NCI-H2029 (cell line): ENCODE data around the gene PPP1R16B.
A peak's percentile ranks its signal among the peaks of the same experiment; 100 is the strongest.

ENCODE experiments used
- DNase-seq: peaks from one replicate; lab custom pipeline; 2025; lab: John Stamatoyannopoulos, UW

The PPP1R16B gene

GRCh38 chr20:38896009-38896594, 90.6 kb downstream of the PPP1R16B start:
- DNase-seq, result no peak

DNA sequence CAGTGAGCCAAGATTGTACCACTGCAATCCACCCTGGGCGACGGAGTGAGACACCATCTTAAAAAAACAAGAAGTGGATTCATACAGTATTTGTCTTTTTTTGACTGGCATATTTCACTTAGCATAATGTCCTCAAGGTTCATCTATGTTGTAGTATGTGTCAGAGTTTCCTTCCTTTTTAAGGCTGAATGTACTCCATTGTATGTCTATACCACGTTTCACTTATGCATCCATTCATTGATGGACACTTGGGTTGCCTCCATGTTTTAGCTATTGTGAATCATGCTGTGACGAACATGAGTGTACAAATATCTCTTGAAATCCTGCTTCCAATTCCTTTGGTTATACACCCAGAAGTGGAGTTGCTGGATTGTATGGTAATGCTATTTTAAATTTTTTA, 91.8 kb downstream of the PPP1R16B start:
- no peak for DNase-seq

- DNase-seq, result no peak
Observed at GRCh38 chr20:38900606-38901005, 95.1 kb downstream of the PPP1R16B start.

DNA sequence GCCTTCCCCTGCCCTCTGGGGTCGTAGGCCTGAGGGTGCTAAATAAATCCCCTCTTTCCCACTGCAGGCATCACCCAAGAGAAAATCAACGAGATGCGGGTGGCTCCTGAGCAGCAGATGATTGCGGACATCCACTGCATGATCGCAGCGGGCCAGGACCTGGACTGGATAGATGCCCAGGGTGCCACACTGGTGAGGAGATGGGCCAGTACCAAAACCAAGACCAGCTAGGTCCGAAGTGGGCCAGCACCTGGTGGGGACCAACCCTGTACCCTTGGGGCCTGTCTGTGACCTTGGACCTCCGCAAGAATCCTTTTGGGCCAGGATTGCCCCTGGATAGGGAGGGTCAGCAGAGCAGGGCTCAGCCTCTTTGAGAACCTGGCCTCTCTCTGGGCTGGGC, 97.1 kb downstream of the PPP1R16B start:
- DNase-seq, result no peak

GRCh38 chr20:38903335-38903734, 97.8 kb downstream of the PPP1R16B start:
- no peak for DNase-seq

DNA sequence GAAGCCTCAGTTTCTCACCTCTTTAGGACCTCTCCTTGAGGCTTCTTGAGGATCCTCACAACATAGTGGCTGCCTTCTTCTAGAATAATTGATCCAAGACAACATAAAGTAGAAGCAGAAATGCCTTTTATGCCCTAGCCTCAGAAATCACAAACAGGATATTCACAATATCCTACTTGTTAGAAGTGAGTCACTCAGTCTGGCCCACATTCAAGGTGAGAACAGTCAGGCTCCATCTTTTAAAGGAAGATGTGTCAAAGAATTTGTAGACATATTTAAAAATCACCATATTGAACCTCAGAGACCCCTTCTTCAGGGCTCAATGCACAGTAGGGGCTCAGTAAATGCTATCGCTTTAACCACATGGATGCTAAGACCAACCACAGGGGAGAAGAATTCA, 99.9 kb downstream of the PPP1R16B start:
- no peak for DNase-seq

DNA sequence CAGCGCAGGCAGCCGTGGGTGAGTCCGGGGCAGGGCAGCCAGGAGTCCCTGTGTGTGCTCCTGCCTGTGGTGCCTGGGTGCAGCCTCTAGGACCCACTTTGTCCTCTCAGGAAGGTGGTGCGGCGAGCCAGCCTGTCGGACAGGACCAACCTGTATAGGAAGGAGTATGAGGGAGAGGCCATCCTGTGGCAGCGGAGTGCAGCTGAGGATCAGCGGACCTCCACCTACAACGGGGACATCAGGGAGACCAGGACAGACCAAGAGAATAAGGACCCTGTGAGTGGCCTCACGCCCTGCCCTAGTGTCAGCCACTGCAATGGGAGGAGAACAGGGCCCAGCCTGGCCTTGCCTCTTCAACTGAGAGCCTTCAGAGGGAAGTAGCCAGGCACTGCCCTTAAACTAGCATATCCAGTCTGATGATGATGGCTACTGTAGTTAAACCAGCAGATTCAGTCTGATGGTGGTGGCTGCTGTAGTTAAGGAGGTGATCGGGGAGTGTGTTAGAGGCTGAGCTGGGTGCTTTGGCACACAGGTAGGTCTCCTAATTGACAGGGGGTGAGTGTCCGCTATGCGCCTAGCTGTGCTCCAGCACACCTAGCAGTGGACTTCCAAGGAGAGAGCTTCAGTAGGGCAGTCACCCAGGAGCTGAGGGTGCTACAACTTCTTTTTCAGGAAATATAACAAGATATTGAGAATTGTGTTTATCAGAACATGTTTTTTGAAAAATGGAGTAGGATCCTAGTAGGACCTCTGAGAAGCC, 102.6 kb downstream of the PPP1R16B start:
- DNase-seq, result no peak

DNA sequence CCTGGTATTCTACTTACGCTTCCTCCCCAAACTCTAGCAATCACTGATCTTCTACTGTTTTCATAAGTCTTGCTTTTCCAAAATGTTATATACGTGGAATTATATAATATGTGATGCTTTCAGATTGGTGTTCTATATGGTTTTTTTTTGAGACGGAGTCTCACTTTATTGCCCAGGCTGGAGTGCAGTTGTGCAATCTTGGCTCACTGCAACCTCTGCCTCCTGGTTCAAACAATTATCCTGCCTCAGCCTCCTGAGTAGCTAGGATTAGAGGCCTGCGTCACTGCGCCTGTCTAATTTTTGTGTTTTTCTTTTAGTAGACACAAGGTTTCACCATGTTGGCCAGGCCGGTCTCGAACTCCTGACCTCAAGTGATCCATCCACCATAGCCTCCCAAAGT, 109.9 kb downstream of the PPP1R16B start:
- no peak for DNase-seq

DNA sequence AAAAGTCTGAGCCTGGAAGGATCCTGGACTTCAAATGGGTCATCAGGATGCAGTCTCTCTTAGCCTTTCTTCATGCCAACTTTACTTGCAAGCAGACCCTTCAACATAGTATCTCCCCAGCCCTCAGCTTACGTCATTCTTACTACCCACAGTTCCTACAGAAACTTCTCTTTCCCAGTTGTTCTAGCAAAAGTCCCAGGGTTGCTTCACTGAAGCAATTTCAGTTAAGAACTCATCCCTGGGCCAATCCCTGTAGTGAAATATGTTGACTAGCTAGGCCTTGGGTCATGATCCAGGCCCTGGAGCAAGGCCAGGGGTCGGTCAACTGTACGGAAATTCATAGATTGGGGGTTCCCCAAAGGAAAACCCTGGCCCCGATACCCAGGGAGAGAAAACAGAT, 112.2 kb downstream of the PPP1R16B start:
- DNase-seq, result no peak

DNA sequence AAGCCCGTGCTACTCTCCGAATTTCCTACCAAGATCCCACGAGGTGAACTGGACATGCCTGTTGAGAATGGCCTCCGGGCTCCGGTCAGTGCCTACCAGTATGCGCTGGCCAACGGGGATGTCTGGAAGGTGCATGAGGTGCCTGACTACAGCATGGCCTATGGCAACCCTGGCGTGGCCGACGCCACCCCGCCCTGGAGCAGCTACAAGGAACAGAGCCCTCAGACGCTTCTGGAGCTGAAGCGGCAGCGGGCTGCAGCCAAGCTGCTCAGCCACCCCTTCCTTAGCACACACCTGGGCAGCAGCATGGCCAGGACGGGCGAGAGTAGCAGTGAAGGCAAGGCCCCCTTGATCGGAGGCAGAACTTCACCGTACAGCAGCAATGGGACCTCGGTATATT, 112.7 kb downstream of the PPP1R16B start:
- DNase-seq, result no peak

DNA sequence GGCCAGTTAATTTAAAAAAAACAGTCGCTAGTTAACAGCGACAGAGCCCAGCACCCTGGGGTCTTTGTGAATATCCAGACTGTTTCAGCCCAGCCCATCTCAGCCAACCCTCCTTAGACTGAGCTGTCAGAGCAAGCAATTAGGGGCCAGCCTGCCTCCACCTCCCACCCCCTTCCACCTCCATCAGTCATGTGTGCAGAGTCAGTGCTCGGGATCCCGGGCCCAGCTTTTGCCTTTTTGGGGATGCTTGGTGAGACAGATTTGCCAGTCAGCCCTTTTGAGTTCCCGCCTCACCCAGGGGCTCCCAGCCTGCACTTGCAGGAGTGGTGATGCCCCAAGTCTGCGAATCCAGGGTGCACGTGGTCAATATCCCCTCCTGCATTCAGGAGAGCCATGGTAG, 114.2 kb downstream of the PPP1R16B start:
- DNase-seq, result no peak

DNA sequence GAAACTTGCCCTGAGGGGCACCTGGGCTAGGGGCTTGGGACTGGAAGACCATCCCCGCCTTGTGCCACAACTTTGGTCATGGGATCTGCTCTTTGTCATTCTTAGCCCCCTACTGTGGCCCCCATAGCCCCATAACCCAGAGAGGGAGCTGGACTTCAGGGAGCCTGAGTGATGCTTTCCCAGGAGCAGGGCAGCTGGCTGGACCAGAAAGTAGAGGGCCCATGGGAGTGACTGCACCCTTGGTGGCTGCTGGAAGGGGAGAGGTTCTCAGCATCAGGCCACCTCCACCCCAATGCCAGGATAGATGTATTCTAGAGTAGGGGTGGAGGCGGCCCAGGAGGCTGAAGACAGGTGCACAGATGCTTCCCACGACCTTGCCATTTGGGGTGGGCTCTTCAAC, 114.9 kb downstream of the PPP1R16B start:
- no peak for DNase-seq

DNA sequence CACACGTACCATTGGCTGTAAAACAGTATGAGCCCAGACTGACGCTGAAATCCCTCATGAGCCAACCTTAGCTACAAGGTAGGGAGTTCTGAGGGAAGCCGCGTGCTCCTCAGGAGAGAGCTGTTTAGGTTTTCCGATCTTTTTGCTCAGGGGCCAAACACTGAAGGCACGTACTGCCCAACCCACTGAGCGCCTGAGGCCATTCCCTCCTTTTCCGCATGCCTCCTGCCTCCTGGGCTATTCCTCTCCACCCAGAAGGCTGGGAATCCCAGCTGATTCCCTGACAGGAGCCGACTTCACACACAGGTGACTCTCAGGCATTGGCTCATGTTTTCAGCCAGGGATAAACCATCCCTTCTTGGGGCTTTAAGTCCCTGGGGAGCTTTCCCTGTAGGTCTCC, 115.4 kb downstream of the PPP1R16B start:
- no peak for DNase-seq

DNA sequence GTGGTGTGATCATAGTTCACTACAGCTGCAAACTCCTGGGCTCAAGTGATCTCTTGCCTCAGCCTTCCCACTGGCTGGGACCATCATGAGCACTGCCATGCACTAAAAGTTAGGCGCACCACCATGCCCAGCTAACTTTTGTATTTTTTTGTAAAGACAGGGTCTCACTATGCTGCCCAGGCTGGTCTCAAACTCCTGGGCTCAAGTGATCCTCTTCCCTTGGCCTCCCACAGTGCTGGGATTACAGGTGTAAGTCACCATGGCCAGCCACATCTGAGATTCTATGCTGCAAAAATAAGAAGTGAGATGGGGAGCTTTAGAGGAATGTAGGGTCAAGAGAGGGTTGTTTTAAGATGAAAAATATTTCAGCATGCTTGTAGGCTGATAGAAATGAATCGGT, 119.2 kb downstream of the PPP1R16B start:
- no peak for DNase-seq

GRCh38 chr20:38926142-38926933, 120.8 kb downstream of the PPP1R16B start, which contains the start of gene FAM83D:
TSS of gene FAM83D (plus strand) at chr20:38926417. CDS start at chr20:38926443, 26 bp downstream.
- peak; percentile 96 for DNase-seq

DNA sequence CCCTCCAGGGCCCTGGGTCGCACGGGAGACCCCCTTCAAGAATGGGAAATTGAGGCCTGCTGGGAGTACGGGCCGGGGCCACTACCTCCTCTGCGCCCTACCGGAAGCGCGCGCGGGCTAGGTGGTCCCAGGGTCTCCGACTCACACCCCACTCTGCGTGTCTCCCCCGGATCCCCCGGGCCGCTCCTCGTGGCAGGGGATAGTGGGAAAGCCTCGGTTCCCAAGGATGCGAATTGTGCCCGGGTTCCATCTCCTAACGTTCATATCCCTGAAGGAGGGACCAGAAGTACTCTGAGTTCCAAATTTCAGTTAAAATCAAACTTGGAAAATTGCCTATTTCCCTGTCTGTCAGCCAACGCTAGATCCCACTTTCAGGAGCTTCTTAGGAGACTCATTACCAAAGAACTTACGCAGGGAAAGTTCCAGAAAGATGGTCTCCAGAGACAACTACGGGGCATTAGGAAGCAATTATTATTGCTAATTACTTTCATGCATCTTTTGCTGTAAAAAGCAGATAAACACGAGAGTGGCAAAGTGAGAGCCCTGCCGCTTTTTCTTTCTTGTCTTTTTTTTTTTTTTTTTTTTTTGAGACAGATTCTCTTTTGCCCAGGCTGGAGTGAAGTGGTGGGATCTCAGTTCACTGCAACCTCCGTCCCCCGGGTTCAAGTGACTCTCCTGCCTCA, 121.6 kb downstream of the PPP1R16B start:
- no peak for DNase-seq

DNA sequence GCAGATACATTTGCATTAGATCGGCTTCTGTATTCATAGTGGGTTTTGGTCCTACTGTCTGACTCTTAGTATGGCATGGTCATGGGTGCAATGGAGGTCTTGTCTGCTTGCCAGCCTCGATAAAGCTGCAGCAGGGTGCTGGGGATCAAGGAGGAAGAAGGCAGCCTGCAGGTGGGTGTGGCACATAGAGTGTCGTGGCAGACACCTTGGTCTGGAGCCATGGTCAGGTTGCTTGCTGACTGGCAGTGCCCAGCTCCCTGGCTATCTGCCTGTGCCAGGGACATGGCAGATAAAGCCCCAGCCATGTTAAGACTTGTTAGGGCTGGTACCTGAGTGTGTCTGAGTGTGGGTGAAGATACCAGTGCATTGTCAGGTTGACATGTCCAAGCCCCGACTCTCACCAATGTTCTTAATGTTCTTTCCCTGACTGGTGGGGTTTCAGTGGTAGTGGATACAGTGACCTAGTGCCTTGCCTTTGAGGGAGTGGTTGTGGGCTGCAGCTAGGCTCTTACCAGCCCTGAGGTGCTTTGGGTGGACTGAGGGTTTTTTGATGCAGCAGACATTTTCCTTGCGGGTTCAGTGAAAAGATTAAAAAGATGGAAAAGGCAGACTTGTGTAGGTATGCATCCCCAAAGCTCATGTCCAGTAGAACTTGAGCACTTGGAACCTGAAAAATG, 122.5 kb downstream of the PPP1R16B start:
- DNase-seq, result peak; percentile 18

DNA sequence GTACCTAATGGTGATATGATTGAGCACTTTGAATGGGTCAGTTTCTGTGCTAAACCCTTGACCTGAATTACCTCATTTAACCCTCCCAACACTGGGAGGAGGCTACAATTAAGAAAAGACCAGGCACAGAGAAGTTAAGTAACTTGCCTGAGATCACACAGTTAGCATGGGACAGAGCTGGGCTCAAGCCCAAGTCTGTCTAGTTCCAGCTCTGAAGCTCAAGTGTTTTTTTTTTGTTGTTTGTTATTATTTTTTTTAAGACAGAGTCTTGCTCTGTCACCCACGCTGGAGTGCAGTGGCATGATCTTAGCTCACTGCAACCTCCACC, 124.7 kb downstream of the PPP1R16B start:
- DNase-seq, result no peak

GRCh38 chr20:38931984-38932383, 126.5 kb downstream of the PPP1R16B start:
- DNase-seq, result no peak

DNA sequence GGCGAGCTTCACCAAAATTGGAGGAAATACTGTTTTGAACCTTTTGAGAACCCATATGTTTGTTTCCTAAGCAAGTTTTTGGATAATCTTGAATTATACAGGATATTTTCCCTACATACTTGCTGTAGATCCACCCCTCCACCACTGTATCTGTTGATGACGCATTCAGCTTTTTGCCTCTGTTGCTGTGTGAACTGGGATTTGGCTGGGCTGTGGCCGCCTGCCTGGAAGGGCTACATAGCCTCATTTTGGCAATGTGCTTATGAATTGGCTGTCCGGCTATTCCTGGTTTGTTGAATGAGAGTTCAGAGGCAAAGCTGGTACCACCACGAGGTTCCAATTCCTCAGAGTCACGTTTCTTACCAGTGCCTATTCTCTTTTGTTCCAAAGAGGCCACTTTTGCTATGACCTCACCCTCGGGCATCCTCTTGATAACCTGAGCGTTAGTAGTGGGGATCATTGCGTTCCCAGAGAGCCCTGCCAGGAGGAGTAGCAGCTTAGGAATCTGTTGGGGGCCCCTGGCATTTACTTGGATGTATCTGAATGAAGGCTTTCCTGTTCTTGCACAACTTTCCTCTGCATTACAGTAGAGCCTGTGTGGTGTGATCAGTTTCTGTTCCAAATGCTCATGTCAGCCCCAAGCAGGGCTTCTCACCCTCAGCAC, 127.1 kb downstream of the PPP1R16B start:
- DNase-seq, result no peak

DNA sequence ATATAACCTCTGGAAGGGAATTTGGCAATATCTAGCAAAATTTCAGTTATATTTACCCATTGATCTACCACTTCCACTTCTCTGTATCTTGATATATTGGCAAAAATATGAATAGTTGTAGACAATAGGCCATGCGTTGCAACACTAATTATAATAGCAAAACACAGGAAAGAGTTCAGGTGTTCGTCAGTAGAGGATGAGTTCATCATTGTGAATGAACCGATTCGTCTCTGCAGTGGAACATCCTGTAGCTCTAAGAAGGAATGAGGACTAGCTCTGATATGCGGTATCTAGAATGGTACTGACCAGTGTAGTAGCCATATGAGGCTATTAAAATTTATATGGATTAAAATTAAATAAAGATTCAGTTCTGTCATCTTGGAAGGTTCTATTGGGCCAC, 129.0 kb downstream of the PPP1R16B start:
- DNase-seq, result no peak
